IMR-90 (cell line): ENCODE data around the gene SRRD. TPM values are rescaled to one million over a fixed set of nuclear protein-coding genes. Genes with fewer than 3 reads are reported as not detected.

Experiments
- ATAC-seq: fragments of 200-7000 bp; cut with Tn5 transposase; 2 replicates; pipeline ENCODE4 v1.9.1; 2020; ENCODE audit warnings: low read depth, mild to moderate bottlenecking, moderate library complexity
- BruUV-seq: library from RNA; stranded (reverse); fragments of 400-500 nt; replicated peaks from 2 replicates; lab custom pipeline; 2021; lab: Mats Ljungman, UMichigan
- CTCF ChIA-PET: fragments of 300-600 bp; formaldehyde crosslinking; extraction: SDS; loops from one replicate; lab custom pipeline; 2021; ENCODE audit warnings: antibody characterized with exemption; lab: Yijun Ruan, JAX
- POLR2A ChIA-PET: fragments of 300-600 bp; sonication (Branson Sonifier 250); formaldehyde crosslinking; loops from one replicate; lab custom pipeline; 2022; ENCODE audit warnings: antibody characterized with exemption; ENCODE audit not compliant: unreplicated experiment; lab: Charles Lee
- DNase-seq: peaks from one replicate; pipeline ENCODE4 v3.0.0; 2013
- H2AFZ ChIP-seq: replicated peaks from 2 replicates; pipeline ENCODE3; 2013; ENCODE audit warnings: low read length, mild to moderate bottlenecking; ENCODE audit not compliant: poor library complexity
- H2AK5ac ChIP-seq: 2 replicates; pipeline ENCODE4 v1.6.1; 2013; ENCODE audit warnings: low read depth, low read length, inconsistent platforms
- H2AK9ac ChIP-seq: replicated peaks from 2 replicates; pipeline ENCODE3; 2013; ENCODE audit warnings: mild to moderate bottlenecking, low read depth, low read length, moderate library complexity; ENCODE audit not compliant: poor library complexity
- H2BK120ac ChIP-seq: 2 replicates; pipeline ENCODE4 v1.6.1; 2013; ENCODE audit warnings: low read depth, low read length, inconsistent platforms
- H2BK15ac ChIP-seq: 3 replicates; pipeline ENCODE4 v1.6.1; 2013; ENCODE audit warnings: low read depth, low read length, inconsistent platforms
- H2BK20ac ChIP-seq: 2 replicates; pipeline ENCODE4 v1.6.1; 2013; ENCODE audit warnings: low read depth, mild to moderate bottlenecking, inconsistent platforms, low read length, moderate library complexity
- H2BK5ac ChIP-seq: 2 replicates; pipeline ENCODE4 v1.6.1; 2013; ENCODE audit warnings: mild to moderate bottlenecking, low read depth, low read length, inconsistent platforms; ENCODE audit not compliant: poor library complexity, severe bottlenecking
- H3K14ac ChIP-seq: replicated peaks from 2 replicates; pipeline ENCODE4 v1.6.1; 2013; ENCODE audit warnings: low read depth, low read length, inconsistent platforms
- H3K18ac ChIP-seq: 2 replicates; pipeline ENCODE4 v1.6.1; 2013; ENCODE audit warnings: low read depth, low read length, control low read depth
- H3K23ac ChIP-seq: 2 replicates; pipeline ENCODE4 v1.6.1; 2013; ENCODE audit warnings: low read depth, low read length, inconsistent platforms
- H3K27ac ChIP-seq: 2 replicates; pipeline ENCODE4 v1.5.1; 2013; ENCODE audit warnings: mild to moderate bottlenecking, control low read depth, low read length; ENCODE audit not compliant: insufficient read depth
- H3K27me3 ChIP-seq: 2 replicates; pipeline ENCODE4 v1.6.1; 2013; ENCODE audit warnings: low read length; ENCODE audit not compliant: control insufficient read depth, insufficient read depth
- H3K36me3 ChIP-seq: 2 replicates; pipeline ENCODE4 v1.6.1; 2013; ENCODE audit warnings: low read length, mixed read lengths; ENCODE audit not compliant: control insufficient read depth, insufficient read depth
- H3K4ac ChIP-seq: 2 replicates; pipeline ENCODE4 v1.6.1; 2013; ENCODE audit warnings: low read depth, low read length, inconsistent platforms
- H3K4me1 ChIP-seq: 2 replicates; pipeline ENCODE4 v1.6.1; 2013; ENCODE audit warnings: low read length, mixed read lengths; ENCODE audit not compliant: control insufficient read depth, insufficient read depth
- H3K4me2 ChIP-seq: 2 replicates; pipeline ENCODE4 v1.6.1; 2013; ENCODE audit warnings: low read depth, mild to moderate bottlenecking, control low read depth, low read length, moderate library complexity
- H3K4me3 ChIP-seq: 2 replicates; pipeline ENCODE4 v1.5.1; 2013; ENCODE audit warnings: low read depth, mild to moderate bottlenecking, control low read depth, low read length, moderate library complexity; ENCODE audit not compliant: insufficient read depth
- H3K56ac ChIP-seq: 2 replicates; pipeline ENCODE4 v1.6.1; 2013; ENCODE audit warnings: low read length, inconsistent platforms; ENCODE audit not compliant: insufficient read depth; ENCODE audit errors: extremely low read depth
- H3K79me1 ChIP-seq, 2 experiments: 2 replicates each; pipeline ENCODE4 v1.6.1; 2013; ENCODE audit warnings: low read length in 2 of 2, inconsistent platforms in 1 of 2, low read depth in 1 of 2
- H3K9ac ChIP-seq: 2 replicates; pipeline ENCODE4 v1.6.1; 2013; ENCODE audit warnings: low read depth, low read length, control low read depth
- H3K9me1 ChIP-seq: 2 replicates; pipeline ENCODE4 v1.6.1; 2013; ENCODE audit warnings: low read length, inconsistent platforms; ENCODE audit not compliant: insufficient read depth
- H3K9me3 ChIP-seq: 2 replicates; pipeline ENCODE4 v1.6.1; 2013; ENCODE audit warnings: low read length; ENCODE audit not compliant: control insufficient read depth, insufficient read depth
- H4K20me1 ChIP-seq: 2 replicates; pipeline ENCODE4 v1.6.1; 2013; ENCODE audit warnings: low read length, inconsistent platforms; ENCODE audit not compliant: insufficient read depth
- H4K5ac ChIP-seq: 2 replicates; pipeline ENCODE4 v1.6.1; 2013; ENCODE audit warnings: mild to moderate bottlenecking, low read depth, low read length, control low read depth
- H4K8ac ChIP-seq, 2 experiments: 2 replicates each; pipeline ENCODE4 v1.6.1; 2013; ENCODE audit warnings: low read depth in 2 of 2, low read length in 2 of 2, control low read depth in 1 of 2, inconsistent platforms in 1 of 2
- H4K91ac ChIP-seq: 2 replicates; pipeline ENCODE4 v1.6.1; 2013; ENCODE audit warnings: low read depth, low read length, inconsistent platforms; ENCODE audit not compliant: insufficient read depth
- BHLHE40 ChIP-seq: fragments of 150-350 bp; IDR thresholded peaks from 2 replicates; pipeline ENCODE4 v1.6.1; 2016; ENCODE audit warnings: mild to moderate bottlenecking, low read depth, low read length
- CEBPB ChIP-seq: IDR thresholded peaks from 2 replicates; pipeline ENCODE4 v1.6.1; 2012; ENCODE audit warnings: low read depth, low read length, improper control_type of control experiment
- CHD1 ChIP-seq: IDR thresholded peaks from 2 replicates; pipeline ENCODE4 v1.6.1; 2012; ENCODE audit warnings: low read depth, low read length, improper control_type of control experiment
- CTCF ChIP-seq: conservative IDR thresholded peaks from 2 replicates; pipeline ENCODE4 v1.5.1; 2012; ENCODE audit warnings: mild to moderate bottlenecking, low read depth, low read length, improper control_type of control experiment
- ELK1 ChIP-seq: fragments of 150-350 bp; IDR thresholded peaks from 2 replicates; pipeline ENCODE4 v1.6.1; 2016; ENCODE audit warnings: low read depth, mild to moderate bottlenecking, low read length, moderate library complexity, borderline replicate concordance
- FOS ChIP-seq: fragments of 150-350 bp; IDR thresholded peaks from 2 replicates; pipeline ENCODE4 v1.6.1; 2016; ENCODE audit warnings: low read depth, low read length
- MAFK ChIP-seq: IDR thresholded peaks from 2 replicates; pipeline ENCODE4 v1.6.1; 2012; ENCODE audit warnings: low read depth, low read length, improper control_type of control experiment
- MAZ ChIP-seq: IDR thresholded peaks from 2 replicates; pipeline ENCODE4 v1.6.1; 2012; ENCODE audit warnings: low read depth, mild to moderate bottlenecking, low read length, improper control_type of control experiment, moderate library complexity, borderline replicate concordance
- MXI1 ChIP-seq: IDR thresholded peaks from 2 replicates; pipeline ENCODE4 v1.6.1; 2012; ENCODE audit warnings: low read depth, mild to moderate bottlenecking, low read length, moderate library complexity, borderline replicate concordance
- NFE2L2 ChIP-seq: fragments of 150-350 bp; IDR thresholded peaks from 2 replicates; pipeline ENCODE4 v1.6.1; 2016; ENCODE audit warnings: low read depth, mild to moderate bottlenecking, low read length
- POLR2A ChIP-seq: IDR thresholded peaks from 2 replicates; pipeline ENCODE4 v1.6.1; 2012; ENCODE audit warnings: mild to moderate bottlenecking, low read depth, low read length
- RAD21 ChIP-seq: IDR thresholded peaks from 2 replicates; pipeline ENCODE4 v1.6.1; 2012; ENCODE audit warnings: low read length, improper control_type of control experiment
- RCOR1 ChIP-seq: IDR thresholded peaks from 2 replicates; pipeline ENCODE4 v1.6.1; 2012; ENCODE audit warnings: mild to moderate bottlenecking, low read length, improper control_type of control experiment; ENCODE audit not compliant: insufficient replicate concordance
- RFX5 ChIP-seq: IDR thresholded peaks from 2 replicates; pipeline ENCODE4 v1.8.0; 2012; ENCODE audit warnings: low read depth, mild to moderate bottlenecking, low read length, moderate library complexity
- SMC3 ChIP-seq: fragments of 150-350 bp; IDR thresholded peaks from 2 replicates; pipeline ENCODE4 v1.6.1; 2016; ENCODE audit warnings: low read depth, mild to moderate bottlenecking, antibody characterized with exemption, low read length, moderate library complexity
- USF2 ChIP-seq: fragments of 150-350 bp; IDR thresholded peaks from 2 replicates; pipeline ENCODE4 v1.6.1; 2017; ENCODE audit warnings: mild to moderate bottlenecking, antibody characterized with exemption, low read length, low read depth
- WGBS, 2 experiments: methylation state at CpG; one replicate each; pipeline versions ENCODE4 v1.1.5 to v1.1.7; 2013; ENCODE audit warnings: missing lambda C conversion rate in 2 of 2; ENCODE audit not compliant: insufficient read length in 1 of 2; ENCODE audit errors: extremely low coverage in 2 of 2; 5-methylcytosine and 5-hydroxymethylcytosine counted together
- dilution Hi-C: fragments of 300-500 bp; cut with HindIII; formaldehyde crosslinking; loops from one replicate; pipeline ENCODE4 v1.14.3; 2018; ENCODE audit warnings: low sequenced_read_pairs; ENCODE audit not compliant: unreplicated experiment
- in situ Hi-C: fragments of 300-500 bp; cut with MboI; formaldehyde crosslinking; loops from 3 replicates; pipeline ENCODE4 v1.14.3; 2019; ENCODE audit warnings: low sequenced_read_pairs, inconsistent platforms, mixed read lengths
- intact Hi-C: fragments of 100-400 bp; cut with micrococcal nuclease; formaldehyde crosslinking; loops from 2 replicates; pipeline ENCODE4 v1.10.0; 2022
- polyA plus RNA-seq, 3 experiments: library from polyadenylated mRNA; depleted of rRNA; stranded (reverse); fragments of >200 nt; gene quantifications; 2 replicates each; pipeline ENCODE4 v1.2.3, GENCODE V29; 2012; ENCODE audit warnings: low replicate concordance in 1 of 3
- total RNA-seq: library from RNA; depleted of rRNA; stranded (reverse); fragments of >200 nt; gene quantifications from 2 replicates; pipeline ENCODE4 v1.2.3, GENCODE V29; 2012

Gene SRRD
- total and polyA plus RNA-seq, 2 of the 4 experiments (the other 2 are of a cell fraction), result 18.3 to 24.0 TPM

- no peak for DNase-seq
- H3K56ac ChIP-seq, result no peak overlapping the region
- no peaks in the 10 kb centered on the region for H3K9me1 ChIP-seq
- H4K91ac ChIP-seq, result no peak overlapping the region
- dilution Hi-C loops, result no loop called here
- H2AK5ac ChIP-seq, result no peak overlapping the region
- BruUV-seq, result no TSS peak
- no peak overlapping the region for H2BK20ac ChIP-seq
- no peak overlapping the region for H2AFZ ChIP-seq
- no peaks in the 10 kb centered on the region for H4K20me1 ChIP-seq
- H3K4me2 ChIP-seq, result no peak overlapping the region
- ChIA-PET POLR2A (no interaction called here), CTCF (interaction anchor here (0.6 to 0.7 kb wide), 2 partner anchors 16 to 43 kb away, joined by 3 to 9 read pairs; no protein-coding TSS in a partner anchor)
- WGBS, 2 experiments, result 84% methylated on average over 10 of the region's 14 CpGs; no CpG with 5 or more reads in 1 of the 2 experiments
- intact Hi-C loops, result no loop called here
- no peak overlapping the region for H3K23ac ChIP-seq
- no peak for TF ChIP-seq USF2
- TF ChIP-seq ELK1, result no peak
- TF ChIP-seq MXI1, result no peak
- TF ChIP-seq CTCF, result no peak
- TF ChIP-seq SMC3, result no peak
- no peak for TF ChIP-seq MAZ
- TF ChIP-seq RCOR1, result no peak
- TF ChIP-seq POLR2A, result no peak
- TF ChIP-seq NFE2L2, result no peak
- no peak for TF ChIP-seq CEBPB
- no peak for TF ChIP-seq RAD21
- no peak for TF ChIP-seq RFX5
- no peak for TF ChIP-seq FOS
- TF ChIP-seq CHD1, result no peak
- TF ChIP-seq BHLHE40, result no peak
- no peak for TF ChIP-seq MAFK
- no peak overlapping the region for H3K27ac ChIP-seq
- no peaks in the 10 kb centered on the region for H3K79me1 ChIP-seq
- no peak overlapping the region for H3K4me3 ChIP-seq
- no peak overlapping the region for H3K4ac ChIP-seq
- in situ Hi-C loops, result no loop called here
- no peaks in the 10 kb centered on the region for H3K4me1 ChIP-seq
- H3K9me3 ChIP-seq, result no peaks in the 10 kb centered on the region
- ATAC-seq, result no peak
- H3K18ac ChIP-seq, result no peak overlapping the region
- H2BK15ac ChIP-seq, result no peak overlapping the region
- no peak overlapping the region for H3K14ac ChIP-seq
- no peak overlapping the region for H4K5ac ChIP-seq
- no peak overlapping the region for H2BK5ac ChIP-seq
- no peak overlapping the region for H2BK120ac ChIP-seq
- no peak overlapping the region for H2AK9ac ChIP-seq
- H3K9ac ChIP-seq, result no peak overlapping the region
- no peaks in the 10 kb centered on the region for H3K27me3 ChIP-seq
- H3K36me3 ChIP-seq, result no peaks in the 10 kb centered on the region; the same call in 1 of the 2 replicates
- H4K8ac ChIP-seq, result no peak overlapping the region
These were observed 45.8 kb upstream of the SRRD start for GRCh38 chr22:26437694-26438392.
